A673 (cell line): Measurements from ENCODE around the gene STAMBP. TPM values are rescaled to one million over a fixed set of nuclear protein-coding genes. Genes with fewer than 3 reads are reported as not detected.
A peak's percentile ranks its signal among the peaks of the same experiment; 100 is the strongest.

ENCODE experiments used
- BruUV-seq: library from RNA; stranded (reverse); fragments of 400-500 nt; replicated peaks from 2 replicates; lab custom pipeline; 2021; lab: Mats Ljungman, UMichigan
- CTCF ChIA-PET: fragments of 300-600 bp; sonication (Branson Sonifier 250); formaldehyde crosslinking; loops from one replicate; lab custom pipeline; 2022; ENCODE audit warnings: antibody characterized with exemption; lab: Charles Lee
- POLR2A ChIA-PET: fragments of 300-600 bp; sonication (Branson Sonifier 250); formaldehyde crosslinking; loops from one replicate; lab custom pipeline; 2022; ENCODE audit warnings: antibody characterized with exemption; ENCODE audit not compliant: low non-redundant PET; lab: Charles Lee
- DNase-seq: peaks from one replicate; pipeline ENCODE4 v3.0.0-alpha.2; 2015; ENCODE audit warnings: low spot score
- H3K27ac ChIP-seq: fragments of 200-600 bp; sonication (generic); 2 replicates; pipeline ENCODE4 v1.5.1; 2016; ENCODE audit warnings: mixed run types, low read depth, mild to moderate bottlenecking, mixed read lengths, antibody characterized with exemption, low read length; ENCODE audit not compliant: poor library complexity, severe bottlenecking
- H3K27me3 ChIP-seq: fragments of 200-600 bp; sonication (generic); replicated peaks from 2 replicates; pipeline ENCODE4 v1.6.1; 2017; ENCODE audit warnings: mixed run types, low read depth, mild to moderate bottlenecking, mixed read lengths, antibody characterized with exemption, low read length; ENCODE audit not compliant: insufficient read depth, poor library complexity
- H3K36me3 ChIP-seq: fragments of 200-600 bp; sonication (generic); 2 replicates; pipeline ENCODE4 v1.6.1; 2016; ENCODE audit warnings: mixed run types, mild to moderate bottlenecking, mixed read lengths, antibody characterized with exemption, low read length; ENCODE audit not compliant: insufficient read depth, poor library complexity, severe bottlenecking
- H3K4me1 ChIP-seq: fragments of 200-600 bp; sonication (generic); 2 replicates; pipeline ENCODE4 v1.6.1; 2017; ENCODE audit warnings: mixed run types, mild to moderate bottlenecking, mixed read lengths, antibody characterized with exemption, low read length; ENCODE audit not compliant: insufficient read depth, poor library complexity, severe bottlenecking
- H3K4me3 ChIP-seq: fragments of 200-600 bp; sonication (generic); 2 replicates; pipeline ENCODE4 v1.5.1; 2016; ENCODE audit warnings: low read depth, mixed run types, mild to moderate bottlenecking, mixed read lengths, low read length; ENCODE audit not compliant: poor library complexity, severe bottlenecking
- H3K9me3 ChIP-seq: fragments of 200-600 bp; sonication (generic); 2 replicates; pipeline ENCODE4 v1.6.1; 2016; ENCODE audit warnings: mixed run types, low read depth, mild to moderate bottlenecking, mixed read lengths, antibody characterized with exemption, low read length; ENCODE audit not compliant: poor library complexity, severe bottlenecking
- CTCF ChIP-seq: fragments of 300-800, 200-600 bp; sonication (generic); conservative IDR thresholded peaks from 2 replicates; pipeline ENCODE4 v1.5.1; 2017; ENCODE audit warnings: low read depth, mild to moderate bottlenecking, antibody characterized with exemption, low read length, moderate library complexity, mixed read lengths
- EZH2 ChIP-seq: fragments of 200-600 bp; sonication (generic); IDR thresholded peaks from 2 replicates; pipeline ENCODE4 v1.6.1; 2017; ENCODE audit warnings: borderline replicate concordance, low read depth, mild to moderate bottlenecking, mixed read lengths, antibody characterized with exemption, low read length; ENCODE audit not compliant: poor library complexity, severe bottlenecking
- intact Hi-C: fragments of 100-400 bp; cut with micrococcal nuclease; formaldehyde crosslinking; loops from one replicate; pipeline ENCODE4 v1.10.0; 2022; ENCODE audit not compliant: unreplicated experiment
- total RNA-seq: library from RNA; stranded (reverse); gene quantifications from 2 replicates; pipeline ENCODE4 v1.2.3, GENCODE V29; 2021

Gene STAMBP
- total RNA-seq, 1 experiment from 2014 or later: 67.1 TPM

- H3K27ac ChIP-seq: peak overlapping the region; percentile 93
- TF ChIP-seq EZH2: no peak
- TF ChIP-seq CTCF: no peak
- no TSS peak for BruUV-seq
- H3K27me3 ChIP-seq: no peaks in the 10 kb centered on the region
- peaks cover 20% of the 10 kb centered on the region for H3K4me1 ChIP-seq
- no peaks in the 10 kb centered on the region for H3K9me3 ChIP-seq
- H3K4me3 ChIP-seq: peak overlapping the region; percentile 67
- intact Hi-C loops: no loop called here
- ChIA-PET POLR2A (interaction anchor here (0.6 to 1.0 kb wide), 3 partner anchors 13 to 371 kb away, joined by 3 to 6 read pairs (median 5); partner anchors contain the start of gene TPRKB), CTCF (interaction anchor here (0.6 to 1.2 kb wide), 5 partner anchors 33 to 508 kb away, joined by 3 to 9 read pairs (median 4); partner anchors contain the start of gene DUSP11)
- H3K36me3 ChIP-seq: peaks cover 26% of the 10 kb centered on the region
- no peak for DNase-seq
Measured at GRCh38 chr2:73828389-73828817, 358 bp upstream of the STAMBP start.

GRCh38 chr2:73830871-73831401 is 2.2 kb downstream of the STAMBP start:
- H3K4me1 ChIP-seq: peaks cover 20% of the 10 kb centered on the region
- H3K27ac ChIP-seq: peak overlapping the region; percentile 38
- intact Hi-C loops: no loop called here
- H3K9me3 ChIP-seq: no peaks in the 10 kb centered on the region
- no peak for TF ChIP-seq EZH2
- no peak for TF ChIP-seq CTCF
- no TSS peak for BruUV-seq
- peaks cover 36% of the 10 kb centered on the region for H3K36me3 ChIP-seq
- CTCF ChIA-PET: no interaction called here
- DNase-seq: peak; percentile 46
- POLR2A ChIA-PET: no interaction called here
- no peaks in the 10 kb centered on the region for H3K27me3 ChIP-seq
- peak overlapping the region; percentile 11 for H3K4me3 ChIP-seq

DNA sequence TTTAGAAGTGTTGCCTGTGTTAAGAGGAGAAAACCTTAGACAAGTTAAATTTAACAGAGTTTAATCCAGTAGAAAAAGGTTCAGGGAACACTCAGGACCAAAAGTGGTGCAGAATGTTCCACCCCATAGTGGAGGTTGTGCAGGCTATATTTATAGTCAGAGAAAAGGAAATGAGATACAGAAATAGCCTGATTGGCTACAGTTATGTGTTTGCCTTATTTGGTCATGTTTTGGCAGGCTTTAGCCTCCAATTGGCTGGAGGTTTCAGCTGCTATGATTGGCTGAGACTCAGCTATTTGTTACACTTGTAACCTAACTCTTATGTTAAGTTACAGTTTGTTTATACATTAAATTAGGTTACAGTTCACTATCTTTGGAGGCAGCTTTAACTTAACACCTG is 4.2 kb downstream of the STAMBP start:
- Histone ChIP-seq H3K9me3 (no peaks in the 10 kb centered on the region), H3K27me3 (no peaks in the 10 kb centered on the region), H3K4me1 (peaks cover 20% of the 10 kb centered on the region), H3K36me3 (peaks cover 42% of the 10 kb centered on the region), H3K27ac (peak overlapping the region; percentile 50), H3K4me3 (no peak overlapping the region)
- no TSS peak for BruUV-seq
- ChIA-PET POLR2A (no interaction called here), CTCF (no interaction called here)
- intact Hi-C loops: no loop called here
- peak; percentile 47 for DNase-seq
- no peak for TF ChIP-seq CTCF
- TF ChIP-seq EZH2: no peak
